ENCODE measurements around the gene POLE.

DNA sequence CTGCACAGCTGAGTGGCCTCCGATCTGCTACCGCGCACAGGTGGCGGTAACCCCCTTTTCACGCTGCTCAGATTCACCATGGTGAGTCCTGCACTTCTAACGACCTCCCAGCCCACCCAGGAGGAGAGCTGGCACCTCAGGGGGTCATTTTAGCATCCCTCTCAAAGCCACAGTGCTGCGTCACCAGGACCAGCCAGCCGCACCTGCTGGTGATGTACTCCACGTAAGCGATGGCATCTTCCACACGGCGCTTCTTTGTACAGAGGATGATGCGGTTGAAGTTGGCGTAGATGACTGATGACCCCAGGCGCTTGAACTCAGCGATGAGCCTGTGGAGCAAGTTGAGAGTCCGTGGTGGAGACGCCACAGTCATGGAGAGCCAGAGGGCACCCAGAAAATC is 49.3 kb downstream of the POLE start:
- TF ChIP-seq JUND (IDR thresholded peaks at IDR 0.05) (no peak), MAX (IDR thresholded peaks at IDR 0.05) (no peak), REST (IDR thresholded peaks at IDR 0.05) (no peak), EGR1 (IDR thresholded peaks at IDR 0.05; ENCODE audit: low read depth in 2 of 2) (no peak), SP1 (IDR thresholded peaks at IDR 0.05) (no peak), ATF3 (IDR thresholded peaks at IDR 0.05) (no peak), RAD21 (IDR thresholded peaks at IDR 0.05) (no peak), NR2F2 (IDR thresholded peaks at IDR 0.05) (no peak), HNF4A (conservative IDR thresholded peaks at IDR 0.05) (no peak), TAF1 (conservative IDR thresholded peaks at IDR 0.05) (no peak), RXRA (IDR thresholded peaks at IDR 0.05) (no peak)
- TF ChIP-seq, protein P1, sequence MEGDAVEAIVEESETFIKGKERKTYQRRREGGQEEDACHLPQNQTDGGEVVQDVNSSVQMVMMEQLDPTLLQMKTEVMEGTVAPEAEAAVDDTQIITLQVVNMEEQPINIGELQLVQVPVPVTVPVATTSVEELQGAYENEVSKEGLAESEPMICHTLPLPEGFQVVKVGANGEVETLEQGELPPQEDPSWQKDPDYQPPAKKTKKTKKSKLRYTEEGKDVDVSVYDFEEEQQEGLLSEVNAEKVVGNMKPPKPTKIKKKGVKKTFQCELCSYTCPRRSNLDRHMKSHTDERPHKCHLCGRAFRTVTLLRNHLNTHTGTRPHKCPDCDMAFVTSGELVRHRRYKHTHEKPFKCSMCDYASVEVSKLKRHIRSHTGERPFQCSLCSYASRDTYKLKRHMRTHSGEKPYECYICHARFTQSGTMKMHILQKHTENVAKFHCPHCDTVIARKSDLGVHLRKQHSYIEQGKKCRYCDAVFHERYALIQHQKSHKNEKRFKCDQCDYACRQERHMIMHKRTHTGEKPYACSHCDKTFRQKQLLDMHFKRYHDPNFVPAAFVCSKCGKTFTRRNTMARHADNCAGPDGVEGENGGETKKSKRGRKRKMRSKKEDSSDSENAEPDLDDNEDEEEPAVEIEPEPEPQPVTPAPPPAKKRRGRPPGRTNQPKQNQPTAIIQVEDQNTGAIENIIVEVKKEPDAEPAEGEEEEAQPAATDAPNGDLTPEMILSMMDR (IDR thresholded peaks at IDR 0.05; ENCODE audit: low read depth, low read length, missing input control): no peak
